ENCODE results near the gene MAPRE3. TPM values are rescaled to one million over a fixed set of nuclear protein-coding genes. Genes with fewer than 3 reads are reported as not detected.

The MAPRE3 gene
- total and polyA plus RNA-seq, 11 donors: 27.4 to 65.0 (median 42.3) TPM

- intact Hi-C loops (cut with DNase I): no loop called here
- 48 to 61% (median 59%) methylated on average over 9 of the region's 9 CpGs for WGBS, 4 donors
- peak overlapping the region in 7 of 12 donors; percentile 66 to 96 (median 87) for H3K4me3 ChIP-seq
- no peaks in the 10 kb centered on the region for H3K36me3 ChIP-seq
- peaks cover 4 to 43% (median 27%) of the 10 kb centered on the region in 12 donors for H3K4me1 ChIP-seq
- TF ChIP-seq POLR2A (IDR thresholded peaks at IDR 0.05) (no peak), CTCF (IDR thresholded peaks at IDR 0.05) (no peak)
- H3K9me3 ChIP-seq: no peaks in the 10 kb centered on the region
- H3K27me3 ChIP-seq: no peaks in the 10 kb centered on the region
- DNase-seq: no peak
- ATAC-seq: peak; percentile 18 to 54 (median 22)
- H3K27ac ChIP-seq: peak overlapping the region in 7 of 12 donors; percentile 13 to 86 (median 74)
These were observed 1.7 kb downstream of the MAPRE3 start for GRCh38 chr2:26971911-26972786.

GRCh38 chr2:26974352-26974751, 3.9 kb downstream of the MAPRE3 start:
- DNase-seq: no peak
- no peak overlapping the region for H3K27ac ChIP-seq
- H3K4me3 ChIP-seq: no peak overlapping the region
- intact Hi-C loops (cut with DNase I): no loop called here
- no peak for TF ChIP-seq POLR2A (IDR thresholded peaks at IDR 0.05)
- no peak for TF ChIP-seq CTCF (IDR thresholded peaks at IDR 0.05)
- no peaks in the 10 kb centered on the region for H3K27me3 ChIP-seq
- H3K36me3 ChIP-seq: no peaks in the 10 kb centered on the region
- 80 to 93% (median 85%) methylated on average over 5 of the region's 5 CpGs for whole genome bisulfite sequencing, 4 donors
- ATAC-seq: no peak
- H3K9me3 ChIP-seq: no peaks in the 10 kb centered on the region
- peaks cover 4 to 60% (median 33%) of the 10 kb centered on the region in 12 donors for H3K4me1 ChIP-seq

GRCh38 chr2:26975102-26975501, 4.7 kb downstream of the MAPRE3 start:
- Histone ChIP-seq H3K4me1 (peaks cover 2 to 62% (median 36%) of the 10 kb centered on the region in 12 donors), H3K4me3 (no peak overlapping the region), H3K27ac (no peak overlapping the region), H3K36me3 (no peaks in the 10 kb centered on the region), H3K27me3 (no peaks in the 10 kb centered on the region), H3K9me3 (no peaks in the 10 kb centered on the region)
- ATAC-seq (no peak), DNase-seq (no peak)
- intact Hi-C loops (cut with DNase I): no loop called here
- no peak for TF ChIP-seq POLR2A (IDR thresholded peaks at IDR 0.05)
- no peak for TF ChIP-seq CTCF (IDR thresholded peaks at IDR 0.05)
- 47 to 62% (median 58%) methylated on average over 2 of the region's 2 CpGs for WGBS, 4 donors

GRCh38 chr2:26975656-26976055, 5.2 kb downstream of the MAPRE3 start:
- Histone ChIP-seq H3K9me3 (no peaks in the 10 kb centered on the region), H3K4me1 (peaks cover 0 to 60% (median 35%) of the 10 kb centered on the region in 12 donors), H3K36me3 (no peaks in the 10 kb centered on the region), H3K4me3 (no peak overlapping the region), H3K27ac (no peak overlapping the region), H3K27me3 (no peaks in the 10 kb centered on the region)
- intact Hi-C loops (cut with DNase I): no loop called here
- ATAC-seq (no peak), DNase-seq (no peak)
- 78 to 88% (median 81%) methylated on average over 1 of the region's 1 CpG for WGBS, 4 donors
- TF ChIP-seq POLR2A (IDR thresholded peaks at IDR 0.05) (no peak), CTCF (IDR thresholded peaks at IDR 0.05) (no peak)
